BLaER1 treated with 17β-estradiol and CSF1 and Interleukin-3, amounts not matched to agents 10 nM and 100 nM (cell line): ENCODE measurements around the gene ZBTB20.

Experiments
- H3K27ac ChIP-seq, 11 experiments: shearing (Covaris generic); formaldehyde crosslinking; 2 replicates each; pipeline ENCODE4 v1.8.1; 2022
- H3K27me3 ChIP-seq, 11 experiments: shearing (Covaris generic); formaldehyde crosslinking; 2 replicates each; pipeline ENCODE4 v1.8.1; 2022
- H3K36me3 ChIP-seq, 11 experiments: shearing (Covaris generic); formaldehyde crosslinking; 2 replicates each; pipeline ENCODE4 v1.8.1; 2022
- H3K4me1 ChIP-seq, 10 experiments: shearing (Covaris generic); formaldehyde crosslinking; 2 replicates each; pipeline ENCODE4 v1.8.1; 2022
- H3K4me2 ChIP-seq, 11 experiments: shearing (Covaris generic); formaldehyde crosslinking; 2 replicates each; pipeline ENCODE4 v1.8.1; 2022
- H3K4me3 ChIP-seq, 10 experiments: shearing (Covaris generic); formaldehyde crosslinking; 2 replicates each; pipeline ENCODE4 v1.8.1; 2022
- H3K9ac ChIP-seq, 11 experiments: shearing (Covaris generic); formaldehyde crosslinking; 2 replicates each; pipeline ENCODE4 v1.8.1; 2022
- H3K9me3 ChIP-seq, 11 experiments: shearing (Covaris generic); formaldehyde crosslinking; replicated peaks in 1 of 11; 2 replicates each; pipeline ENCODE4 v1.8.1; 2022
- H4K20me1 ChIP-seq, 11 experiments: shearing (Covaris generic); formaldehyde crosslinking; 2 replicates each; pipeline ENCODE4 v1.8.1; 2022
- Cebpa-rat ChIP-seq, 11 experiments: shearing (Covaris generic); IDR thresholded peaks; 2 replicates each; pipeline ENCODE4 v1.8.1; 2022

Gene ZBTB20

DNA sequence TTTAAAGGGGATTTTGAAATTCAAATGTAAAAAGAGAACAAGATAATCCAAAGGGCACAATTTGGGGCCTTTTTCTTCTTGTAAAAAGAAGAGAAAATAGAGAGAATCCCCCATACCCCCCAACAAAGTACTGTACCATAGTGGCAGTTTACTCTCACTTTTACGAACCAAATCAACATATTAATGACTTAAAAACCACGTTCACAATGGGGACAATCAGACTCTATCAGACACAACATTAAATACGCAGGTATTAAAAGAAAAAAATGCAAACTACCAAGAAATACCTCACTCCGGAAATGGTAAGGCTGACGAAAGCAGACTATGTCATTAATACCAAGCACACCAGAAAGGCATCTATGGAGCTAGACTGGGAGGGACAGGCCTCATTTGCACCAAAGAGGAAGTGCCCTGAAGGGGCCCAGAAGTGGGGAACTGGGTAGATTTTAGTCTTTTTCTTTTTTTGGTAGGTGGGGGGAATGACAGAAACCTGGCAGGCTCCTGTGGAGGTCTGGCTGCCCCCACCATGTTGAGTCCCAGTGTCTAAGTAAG lies 719.0 kb downstream of the ZBTB20 start:
- Histone ChIP-seq H3K27ac (no peak overlapping the region), H3K9me3 (no peaks in the 10 kb centered on the region), H4K20me1 (no peaks in the 10 kb centered on the region), H3K4me1 (peaks cover 0 to 4% (median 0%) of the 10 kb centered on the region in 10 experiments; a peak in 1 of 20 replicates), H3K4me2 (no peak overlapping the region), H3K9ac (no peak overlapping the region), H3K27me3 (no peaks in the 10 kb centered on the region), H3K36me3 (no peaks in the 10 kb centered on the region), H3K4me3 (no peak overlapping the region)
- TF ChIP-seq Cebpa-rat (IDR thresholded peaks at IDR 0.05) = no peak

DNA sequence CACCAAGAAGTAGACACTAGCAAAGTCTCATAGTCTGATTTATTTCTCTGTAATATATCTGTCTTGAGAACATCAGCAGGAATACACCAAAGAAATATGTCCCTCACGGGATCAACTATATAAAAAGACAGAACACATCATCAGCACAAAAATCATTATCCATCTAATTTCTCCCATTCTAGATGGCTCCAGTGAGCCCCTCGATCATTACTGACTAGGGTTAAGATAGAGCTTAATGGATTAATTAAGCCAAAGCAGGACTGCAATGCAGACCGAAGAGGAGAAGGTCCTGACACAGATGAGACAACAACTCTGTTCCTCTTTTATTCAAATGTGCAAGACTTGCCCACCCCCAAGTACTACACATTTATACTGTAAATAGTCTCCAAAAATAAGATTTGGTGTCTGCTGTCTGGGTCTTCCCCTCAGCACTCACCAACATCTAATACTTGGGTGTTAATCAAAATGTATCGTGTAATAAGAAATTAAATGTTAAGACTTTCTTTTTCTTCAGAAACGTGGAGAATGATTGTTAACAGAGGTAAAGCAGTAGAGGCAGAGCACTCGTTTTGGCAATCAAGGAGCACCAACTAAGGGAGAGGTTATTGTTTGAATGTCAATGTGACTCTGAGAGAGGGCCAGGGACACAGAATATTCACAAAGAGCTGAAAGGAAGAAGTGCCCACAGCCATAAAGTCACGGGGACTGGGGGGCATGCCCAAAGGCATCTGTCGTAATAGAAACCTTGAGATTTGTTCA lies 719.6 kb downstream of the ZBTB20 start:
- no peak overlapping the region for H3K4me3 ChIP-seq
- no peak for TF ChIP-seq Cebpa-rat (IDR thresholded peaks at IDR 0.05)
- H3K4me2 ChIP-seq = no peak overlapping the region
- H3K27ac ChIP-seq = no peak overlapping the region
- no peaks in the 10 kb centered on the region for H3K36me3 ChIP-seq
- H3K9me3 ChIP-seq = no peaks in the 10 kb centered on the region
- H3K27me3 ChIP-seq = no peaks in the 10 kb centered on the region
- peaks cover 0 to 4% (median 0%) of the 10 kb centered on the region in 10 experiments; a peak in 1 of 20 replicates for H3K4me1 ChIP-seq
- no peak overlapping the region for H3K9ac ChIP-seq
- H4K20me1 ChIP-seq = no peaks in the 10 kb centered on the region

DNA sequence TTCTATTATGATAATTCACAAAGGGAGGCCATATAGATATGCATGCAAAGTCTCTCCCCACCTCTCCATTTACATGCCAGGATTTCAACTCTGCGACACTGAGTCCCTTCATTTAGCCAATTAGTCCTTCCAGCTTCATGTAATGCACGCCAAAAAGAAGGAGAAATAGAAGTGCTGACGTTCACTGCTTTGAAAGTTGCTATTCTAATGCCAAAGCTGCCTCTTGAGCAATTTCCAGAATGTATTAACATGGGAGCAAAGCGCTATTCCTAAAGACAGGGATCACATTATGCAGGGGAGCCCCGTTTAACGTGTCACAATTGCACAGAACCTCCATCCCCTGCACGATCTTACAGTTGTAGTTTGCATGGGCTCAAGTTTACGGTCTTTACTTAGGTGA lies 722.8 kb downstream of the ZBTB20 start:
- Histone ChIP-seq H4K20me1 (peaks cover 0 to 8% (median 0%) of the 10 kb centered on the region in 11 experiments; a peak in 4 of 22 replicates), H3K27ac (no peak overlapping the region), H3K4me1 (peaks cover 0 to 4% (median 0%) of the 10 kb centered on the region in 10 experiments; a peak in 1 of 20 replicates), H3K4me2 (no peak overlapping the region), H3K36me3 (no peaks in the 10 kb centered on the region), H3K9me3 (no peaks in the 10 kb centered on the region), H3K9ac (no peak overlapping the region), H3K4me3 (no peak overlapping the region), H3K27me3 (no peaks in the 10 kb centered on the region)
- TF ChIP-seq Cebpa-rat (IDR thresholded peaks at IDR 0.05) = no peak

DNA sequence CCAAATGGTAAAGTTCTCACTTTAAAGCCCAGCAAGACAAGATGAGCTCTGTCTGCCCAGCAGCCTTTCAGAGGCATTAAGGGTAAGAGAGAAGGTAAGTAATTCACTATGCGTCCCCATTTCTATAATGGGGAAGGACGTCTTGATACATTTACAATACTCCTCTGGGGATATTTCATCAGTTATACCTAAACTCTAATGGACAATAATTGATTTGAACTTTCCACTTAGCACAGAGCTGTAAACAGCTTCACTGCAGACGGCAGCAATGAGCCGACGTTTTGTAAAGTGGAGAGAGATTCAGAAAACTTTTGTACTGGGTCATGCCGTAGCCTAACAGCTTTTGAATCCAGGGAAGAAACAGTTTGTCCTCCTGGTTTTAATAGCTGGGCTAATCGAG lies 725.9 kb downstream of the ZBTB20 start:
- no peaks in the 10 kb centered on the region for H3K36me3 ChIP-seq
- no peak for TF ChIP-seq Cebpa-rat (IDR thresholded peaks at IDR 0.05)
- H3K27me3 ChIP-seq = no peaks in the 10 kb centered on the region
- no peaks in the 10 kb centered on the region for H3K4me1 ChIP-seq
- no peak overlapping the region for H3K4me3 ChIP-seq
- H3K9me3 ChIP-seq = no peaks in the 10 kb centered on the region
- H3K4me2 ChIP-seq = no peak overlapping the region
- H4K20me1 ChIP-seq = peaks cover 0 to 8% (median 0%) of the 10 kb centered on the region in 11 experiments; a peak in 4 of 22 replicates
- no peak overlapping the region for H3K27ac ChIP-seq
- H3K9ac ChIP-seq = no peak overlapping the region

DNA sequence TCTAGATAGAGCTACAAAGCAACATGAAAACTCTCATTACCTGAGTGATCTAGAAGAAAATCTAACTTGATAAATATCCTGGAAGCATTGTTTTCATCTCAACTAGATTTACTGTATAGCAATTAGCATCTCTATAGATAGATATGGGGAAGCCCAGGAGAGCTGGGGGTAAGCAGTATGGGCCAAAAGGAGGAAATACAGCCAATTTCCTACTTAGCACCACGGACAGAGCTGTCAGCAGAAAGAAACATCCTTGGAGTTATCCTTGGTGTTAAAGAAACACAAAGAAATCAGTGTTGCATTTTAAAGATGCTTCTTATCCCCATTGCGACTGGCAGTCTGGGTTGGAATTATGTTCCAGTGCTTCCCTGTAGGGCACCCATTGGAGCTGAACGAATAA lies 727.0 kb downstream of the ZBTB20 start:
- Histone ChIP-seq H3K36me3 (no peaks in the 10 kb centered on the region), H3K27ac (no peak overlapping the region), H3K4me3 (no peak overlapping the region), H3K27me3 (no peaks in the 10 kb centered on the region), H3K9ac (no peak overlapping the region), H3K9me3 (no peaks in the 10 kb centered on the region), H3K4me2 (no peak overlapping the region), H4K20me1 (peaks cover 0 to 8% (median 0%) of the 10 kb centered on the region in 11 experiments; a peak in 4 of 22 replicates), H3K4me1 (no peaks in the 10 kb centered on the region)
- TF ChIP-seq Cebpa-rat (IDR thresholded peaks at IDR 0.05) = no peak

DNA sequence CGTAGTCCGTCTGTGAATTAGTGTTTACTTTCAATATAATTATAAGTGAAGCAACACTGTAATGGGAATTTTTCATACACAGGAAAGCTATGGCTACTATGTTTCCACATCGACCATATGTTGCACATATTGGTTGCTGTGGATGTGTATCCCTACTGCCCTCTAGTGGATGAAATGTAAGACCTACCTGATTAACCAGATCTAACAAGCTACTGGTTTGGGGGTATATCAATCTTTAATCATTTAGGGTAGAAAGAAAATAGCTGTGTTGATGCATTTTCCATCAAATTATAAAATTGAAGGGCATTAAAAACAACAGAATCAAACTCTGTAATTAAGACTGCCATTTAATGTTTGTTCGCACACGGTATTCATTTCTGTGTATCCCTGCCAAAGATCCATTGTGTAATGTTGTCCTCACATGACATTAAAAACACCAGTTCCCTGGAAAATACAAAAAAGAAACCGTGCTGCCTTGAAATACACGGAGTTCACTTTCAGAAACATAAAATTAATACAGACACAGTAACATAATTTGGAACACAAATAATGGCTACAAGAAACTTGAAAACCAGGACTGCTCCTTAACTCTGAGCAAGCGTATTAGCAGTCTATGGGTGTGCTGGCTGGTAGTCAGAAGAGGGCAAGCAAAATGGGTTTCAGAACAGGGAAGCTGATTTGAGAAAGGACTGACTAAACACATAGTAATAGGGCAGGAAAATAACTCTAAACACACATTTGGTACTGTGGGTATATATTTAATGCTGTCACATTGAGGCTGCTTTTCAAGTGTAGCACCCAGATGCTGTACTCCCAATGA lies 728.2 kb downstream of the ZBTB20 start:
- TF ChIP-seq Cebpa-rat (IDR thresholded peaks at IDR 0.05) = no peak
- Histone ChIP-seq H3K9ac (no peak overlapping the region), H3K4me1 (no peaks in the 10 kb centered on the region), H3K9me3 (no peaks in the 10 kb centered on the region), H3K4me3 (no peak overlapping the region), H3K36me3 (no peaks in the 10 kb centered on the region), H4K20me1 (peaks cover 0 to 8% (median 0%) of the 10 kb centered on the region in 11 experiments; a peak in 4 of 22 replicates), H3K27me3 (no peaks in the 10 kb centered on the region), H3K27ac (no peak overlapping the region), H3K4me2 (no peak overlapping the region)

DNA sequence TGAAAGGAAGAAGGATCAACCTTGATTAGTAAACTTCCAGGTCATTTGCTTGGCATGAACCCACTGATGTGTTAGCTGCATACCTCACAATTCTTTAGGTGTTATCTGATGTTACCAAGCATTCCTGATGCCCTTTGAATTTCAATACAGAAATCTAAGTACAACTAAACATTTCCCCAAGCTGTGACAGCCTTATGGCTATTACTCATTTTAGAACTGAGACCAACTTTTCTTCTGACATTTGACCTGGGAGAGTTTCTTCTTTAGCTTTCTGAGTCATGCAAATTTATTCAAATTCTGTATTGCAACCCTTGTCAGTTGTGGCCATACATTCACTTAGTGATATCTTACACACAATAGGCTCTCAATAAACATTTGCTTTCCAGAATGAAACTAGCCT lies 729.0 kb downstream of the ZBTB20 start:
- H3K4me1 ChIP-seq = no peaks in the 10 kb centered on the region
- H3K9me3 ChIP-seq = no peaks in the 10 kb centered on the region
- H3K36me3 ChIP-seq = no peaks in the 10 kb centered on the region
- H4K20me1 ChIP-seq = peaks cover 0 to 8% (median 0%) of the 10 kb centered on the region in 11 experiments; a peak in 4 of 22 replicates
- H3K4me3 ChIP-seq = no peak overlapping the region
- H3K27ac ChIP-seq = no peak overlapping the region
- H3K4me2 ChIP-seq = no peak overlapping the region
- no peak overlapping the region for H3K9ac ChIP-seq
- H3K27me3 ChIP-seq = no peaks in the 10 kb centered on the region
- no peak for TF ChIP-seq Cebpa-rat (IDR thresholded peaks at IDR 0.05)

DNA sequence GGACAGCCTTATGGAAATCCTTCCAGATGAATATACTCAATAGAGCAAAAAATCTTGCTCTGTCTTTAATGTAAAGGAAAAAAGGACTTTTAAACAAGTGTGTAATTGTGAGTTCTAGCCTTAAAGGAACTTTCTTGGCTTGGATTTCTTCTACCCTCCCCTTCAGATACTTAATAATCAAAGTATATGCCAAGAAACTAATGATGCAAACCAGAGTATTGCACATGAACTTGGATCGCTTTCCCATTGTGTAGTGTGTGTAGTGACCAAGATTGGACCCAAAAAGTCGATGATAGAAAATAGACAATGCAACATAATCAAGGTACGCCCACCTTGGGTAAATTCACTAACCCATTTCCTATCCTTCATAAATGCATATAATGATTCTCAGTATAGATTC lies 729.4 kb downstream of the ZBTB20 start:
- no peaks in the 10 kb centered on the region for H3K9me3 ChIP-seq
- H3K27me3 ChIP-seq = no peaks in the 10 kb centered on the region
- no peak overlapping the region for H3K9ac ChIP-seq
- peaks cover 0 to 8% (median 0%) of the 10 kb centered on the region in 11 experiments; a peak in 4 of 22 replicates for H4K20me1 ChIP-seq
- no peak for TF ChIP-seq Cebpa-rat (IDR thresholded peaks at IDR 0.05)
- H3K36me3 ChIP-seq = no peaks in the 10 kb centered on the region
- H3K4me3 ChIP-seq = no peak overlapping the region
- no peak overlapping the region for H3K4me2 ChIP-seq
- peaks cover 0 to 1% (median 0%) of the 10 kb centered on the region in 10 experiments; a peak in 4 of 20 replicates for H3K4me1 ChIP-seq
- no peak overlapping the region for H3K27ac ChIP-seq

DNA sequence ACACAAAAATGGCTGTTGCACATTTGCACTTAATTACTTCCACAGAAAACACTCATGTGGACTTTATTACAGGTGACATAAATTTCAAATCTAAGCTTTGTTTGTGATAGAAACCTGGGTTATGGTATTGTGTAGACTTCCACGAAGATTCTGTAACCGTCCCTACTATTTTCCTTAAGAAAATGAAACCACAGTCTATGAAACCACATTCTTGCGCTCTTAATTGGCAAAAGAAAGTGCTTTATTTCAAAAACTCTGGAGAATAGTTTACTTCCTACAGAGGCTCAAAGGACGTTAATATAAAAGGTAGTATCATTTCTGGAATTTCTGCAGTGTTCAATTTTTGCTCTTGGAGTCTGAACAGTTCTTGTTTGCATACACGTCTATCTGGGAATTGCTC lies 729.8 kb downstream of the ZBTB20 start:
- Histone ChIP-seq H3K4me3 (no peak overlapping the region), H3K27ac (no peak overlapping the region), H3K36me3 (no peaks in the 10 kb centered on the region), H3K9me3 (no peaks in the 10 kb centered on the region), H3K4me2 (no peak overlapping the region), H3K27me3 (no peaks in the 10 kb centered on the region), H3K4me1 (peaks cover 0 to 6% (median 0%) of the 10 kb centered on the region in 10 experiments; a peak in 6 of 20 replicates), H3K9ac (no peak overlapping the region), H4K20me1 (peaks cover 0 to 8% (median 0%) of the 10 kb centered on the region in 11 experiments; a peak in 4 of 22 replicates)
- TF ChIP-seq Cebpa-rat (IDR thresholded peaks at IDR 0.05) = no peak
